ENCODE results near the gene SOWAHD.
"Not testable (repeated sequence)": the region's sequence is repeated elsewhere in the genome, so short reads cannot be mapped to it uniquely, and the experiment has no call there.

Gene SOWAHD

GRCh38 chrX:119738742-119739141 lies 19.6 kb upstream of the SOWAHD start:
- Histone ChIP-seq H3K4me1 (peaks cover 16% of the 10 kb centered on the region), H3K27me3 (no peaks in the 10 kb centered on the region), H3K9me3 (no peaks in the 10 kb centered on the region), H3K36me3 (no peaks in the 10 kb centered on the region), H3K4me3 (ENCODE audit: low read depth, low read length) (no peak overlapping the region)
- no peak for TF ChIP-seq CTCF (IDR thresholded peaks at IDR 0.05; ENCODE audit: low read depth, low read length)
- DNase-seq = no peak

GRCh38 chrX:119745283-119745848 lies 13.0 kb upstream of the SOWAHD start:
- no peak for TF ChIP-seq CTCF (IDR thresholded peaks at IDR 0.05; ENCODE audit: low read depth, low read length)
- DNase-seq = no peak
- Histone ChIP-seq H3K4me1 (no peaks in the 10 kb centered on the region), H3K9me3 (no peaks in the 10 kb centered on the region), H3K36me3 (no peaks in the 10 kb centered on the region), H3K27me3 (no peaks in the 10 kb centered on the region), H3K4me3 (ENCODE audit: low read depth, low read length) (no peak overlapping the region)

GRCh38 chrX:119750131-119750530 lies 8.3 kb upstream of the SOWAHD start:
- not testable (repeated sequence) for H3K4me1 ChIP-seq; H3K27me3 ChIP-seq; H3K36me3 ChIP-seq; H3K4me3 ChIP-seq (ENCODE audit: low read depth, low read length); H3K9me3 ChIP-seq; DNase-seq

- not testable (repeated sequence) for H3K4me1 ChIP-seq; DNase-seq; H3K36me3 ChIP-seq; H3K27me3 ChIP-seq; H3K4me3 ChIP-seq (ENCODE audit: low read depth, low read length); H3K9me3 ChIP-seq
Measured at GRCh38 chrX:119750751-119751150, 7.6 kb upstream of the SOWAHD start.

GRCh38 chrX:119753001-119753400 lies 5.4 kb upstream of the SOWAHD start:
- no peaks in the 10 kb centered on the region for H3K9me3 ChIP-seq
- DNase-seq = no peak
- no peaks in the 10 kb centered on the region for H3K4me1 ChIP-seq
- no peaks in the 10 kb centered on the region for H3K36me3 ChIP-seq
- no peaks in the 10 kb centered on the region for H3K27me3 ChIP-seq
- no peak overlapping the region for H3K4me3 ChIP-seq (ENCODE audit: low read depth, low read length)
- TF ChIP-seq CTCF (IDR thresholded peaks at IDR 0.05; ENCODE audit: low read depth, low read length) = no peak

GRCh38 chrX:119753639-119754257 lies 4.6 kb upstream of the SOWAHD start:
- Histone ChIP-seq H3K36me3 (no peaks in the 10 kb centered on the region), H3K4me3 (ENCODE audit: low read depth, low read length) (no peak overlapping the region), H3K9me3 (no peaks in the 10 kb centered on the region), H3K4me1 (no peaks in the 10 kb centered on the region), H3K27me3 (no peaks in the 10 kb centered on the region)
- peak; percentile 42 for DNase-seq
- peak; percentile 59 for TF ChIP-seq CTCF (IDR thresholded peaks at IDR 0.05; ENCODE audit: low read depth, low read length)

GRCh38 chrX:119755981-119756533 lies 2.3 kb upstream of the SOWAHD start:
- Histone ChIP-seq H3K27me3 (no peaks in the 10 kb centered on the region), H3K9me3 (no peaks in the 10 kb centered on the region), H3K4me1 (no peaks in the 10 kb centered on the region), H3K36me3 (no peaks in the 10 kb centered on the region), H3K4me3 (ENCODE audit: low read depth, low read length) (no peak overlapping the region)
- no peak for TF ChIP-seq CTCF (IDR thresholded peaks at IDR 0.05; ENCODE audit: low read depth, low read length)
- no peak for DNase-seq

All from BE2C (cell line).